BJ (cell line): ENCODE results near the gene RNF20. TPM values are rescaled to one million over a fixed set of nuclear protein-coding genes. Genes with fewer than 3 reads are reported as not detected.

Experiments
- CTCF ChIA-PET: fragments of 350-600 bp; formaldehyde crosslinking; extraction: SDS; loops from one replicate; lab custom pipeline; 2021; ENCODE audit warnings: antibody characterized with exemption, inconsistent platforms; lab: Yijun Ruan, JAX
- POLR2A ChIA-PET: fragments of 300-600 bp; sonication (Branson Sonifier 250); formaldehyde crosslinking; extraction: SDS; loops from one replicate; lab custom pipeline; 2021; ENCODE audit warnings: antibody characterized with exemption; lab: Charles Lee
- DNase-seq: peaks from one replicate; pipeline ENCODE4 v3.0.0-alpha.2; 2011; ENCODE audit warnings: low read depth
- H3K27me3 ChIP-seq: 2 replicates; pipeline ENCODE4 v1.6.0; 2011; ENCODE audit warnings: low read length; ENCODE audit not compliant: control insufficient read depth, insufficient read depth
- H3K36me3 ChIP-seq: 2 replicates; pipeline ENCODE4 v1.5.1; 2011; ENCODE audit warnings: low read length; ENCODE audit not compliant: control insufficient read depth, insufficient read depth
- H3K4me3 ChIP-seq: 2 replicates; pipeline ENCODE4 v1.5.1; 2011; ENCODE audit warnings: low read depth, mild to moderate bottlenecking, control low read depth, low read length
- polyA plus RNA-seq: library from polyadenylated mRNA; depleted of rRNA; stranded (reverse); fragments of >200 nt; gene quantifications from 2 replicates; pipeline ENCODE4 v1.2.3, GENCODE V29; 2011; rRNA removed
- small RNA-seq: library from RNA; depleted of rRNA; stranded (forward); fragments of <200 nt; gene quantifications from one replicate; pipeline ENCODE3, GENCODE V24; 2012; ENCODE audit warnings: low replicate concordance, low read depth; ENCODE audit not compliant: insufficient read length
- TF ChIP-seq, protein P1 (sequence below): IDR thresholded peaks from 2 replicates; pipeline ENCODE4 v1.5.1; 2011; ENCODE audit warnings: low read depth, mild to moderate bottlenecking, control low read depth, inconsistent platforms, low read length, moderate library complexity; ENCODE audit not compliant: insufficient read depth

Gene RNF20
- polyA plus RNA-seq, 1 experiment: 18.0 TPM

DNA sequence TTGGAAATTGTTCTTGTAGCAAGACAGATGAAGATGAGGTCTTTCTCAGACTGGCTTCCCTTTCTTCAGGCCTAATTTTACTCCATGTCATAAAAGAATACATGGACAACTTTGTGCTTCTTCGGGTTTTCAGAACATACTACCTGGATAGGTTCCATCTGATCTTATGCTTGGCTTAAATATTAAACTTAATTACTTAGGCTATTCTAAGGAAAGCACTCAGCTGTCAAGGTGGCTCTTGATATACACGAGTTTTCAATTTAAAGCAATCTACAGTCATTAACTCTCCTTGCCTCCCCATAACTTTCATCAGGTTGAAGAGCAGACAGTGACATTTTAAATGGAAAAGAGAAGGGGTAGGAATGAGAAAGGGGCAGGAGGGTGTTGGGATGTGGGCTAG, 70.6 kb downstream of the RNF20 start:
- DNase-seq: no peak
- H3K27me3 ChIP-seq: peaks cover 5% of the 10 kb centered on the region
- ChIA-PET POLR2A (no interaction called here), CTCF (interaction anchor here (2.1 kb wide), 1 partner anchor 10 kb away, joined by 6 read pairs; the partner anchor contains the start of gene PPP3R2)
- no peak overlapping the region for H3K4me3 ChIP-seq
- H3K36me3 ChIP-seq: no peaks in the 10 kb centered on the region
- TF ChIP-seq, protein P1, sequence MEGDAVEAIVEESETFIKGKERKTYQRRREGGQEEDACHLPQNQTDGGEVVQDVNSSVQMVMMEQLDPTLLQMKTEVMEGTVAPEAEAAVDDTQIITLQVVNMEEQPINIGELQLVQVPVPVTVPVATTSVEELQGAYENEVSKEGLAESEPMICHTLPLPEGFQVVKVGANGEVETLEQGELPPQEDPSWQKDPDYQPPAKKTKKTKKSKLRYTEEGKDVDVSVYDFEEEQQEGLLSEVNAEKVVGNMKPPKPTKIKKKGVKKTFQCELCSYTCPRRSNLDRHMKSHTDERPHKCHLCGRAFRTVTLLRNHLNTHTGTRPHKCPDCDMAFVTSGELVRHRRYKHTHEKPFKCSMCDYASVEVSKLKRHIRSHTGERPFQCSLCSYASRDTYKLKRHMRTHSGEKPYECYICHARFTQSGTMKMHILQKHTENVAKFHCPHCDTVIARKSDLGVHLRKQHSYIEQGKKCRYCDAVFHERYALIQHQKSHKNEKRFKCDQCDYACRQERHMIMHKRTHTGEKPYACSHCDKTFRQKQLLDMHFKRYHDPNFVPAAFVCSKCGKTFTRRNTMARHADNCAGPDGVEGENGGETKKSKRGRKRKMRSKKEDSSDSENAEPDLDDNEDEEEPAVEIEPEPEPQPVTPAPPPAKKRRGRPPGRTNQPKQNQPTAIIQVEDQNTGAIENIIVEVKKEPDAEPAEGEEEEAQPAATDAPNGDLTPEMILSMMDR: no peak

DNA sequence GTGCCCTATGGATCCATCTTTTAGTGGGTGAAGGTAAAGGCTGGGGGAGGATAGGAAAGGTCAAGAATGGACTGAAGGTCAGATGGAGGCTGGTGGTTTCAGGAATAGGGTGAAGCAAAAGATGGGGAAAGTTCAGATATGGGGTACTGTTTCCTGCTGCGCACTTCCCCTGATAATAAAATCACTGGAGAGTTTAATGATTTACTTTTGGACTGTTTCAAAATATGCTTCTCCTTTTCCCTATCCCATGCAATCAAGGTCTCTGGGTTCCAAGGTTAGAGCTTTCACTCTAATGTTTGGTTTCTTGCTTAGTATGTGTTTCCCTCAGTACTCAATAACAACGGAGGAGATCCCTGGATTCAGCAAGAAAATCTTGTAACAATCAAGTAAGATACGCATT, 71.9 kb downstream of the RNF20 start:
- no peak for DNase-seq
- POLR2A ChIA-PET: no interaction called here
- TF ChIP-seq, protein P1: no peak
- no peaks in the 10 kb centered on the region for H3K36me3 ChIP-seq
- H3K4me3 ChIP-seq: no peak overlapping the region
- CTCF ChIA-PET: no interaction called here
- H3K27me3 ChIP-seq: peaks cover 5% of the 10 kb centered on the region

Small RNA genes within 50 kb of the gene (small RNA-seq; reads per million reads assigned to genes)
- not detected for gene AL353621.1

Other genes with a start within 250 kb of the RNF20 start
- gene BAAT, start 148.8 kb upstream of the RNF20 start, polyA plus RNA-seq: 0.04 TPM in 1 of 2 replicates, not detected in the other
- 3.9 and 12.3 TPM in 2 replicates for gene MRPL50, start 135.2 kb upstream of the RNF20 start, polyA plus RNA-seq
- gene ZNF189, start 135.0 kb upstream of the RNF20 start, polyA plus RNA-seq: 3.1 and 7.5 TPM in 2 replicates
- gene ALDOB, start 98.1 kb upstream of the RNF20 start, polyA plus RNA-seq: not detected in 2 replicates
- gene PPP3R2, start 61.1 kb downstream of the RNF20 start, polyA plus RNA-seq: not detected in 2 replicates
- gene GRIN3A, start 204.8 kb downstream of the RNF20 start, polyA plus RNA-seq: not detected in 2 replicates